Subcutaneous adipose tissue (tissue), 4 donors: ENCODE data around the gene GLIS1. TPM values are rescaled to one million over a fixed set of nuclear protein-coding genes. Genes with fewer than 3 reads are reported as not detected.

ENCODE experiments used
- total RNA-seq, 4 donors: library from RNA; depleted of rRNA; stranded (reverse); fragments of >200 nt; gene quantifications; one replicate each; pipeline ENCODE4 v1.1.0, GENCODE V29; 2016
- TF ChIP-seq, protein P1 (sequence below): fragments of 450-650 bp; IDR thresholded peaks from one replicate; pipeline ENCODE4 v1.5.1; 2016; ENCODE audit warnings: low read depth, mild to moderate bottlenecking, control low read depth, antibody characterized with exemption, moderate library complexity

GLIS1 gene
- total RNA-seq, 4 donors from 2014 or later = 0.17 to 3.6 TPM; not detected in 2

GRCh38 chr1:53514436-53514835 lies 224.5 kb downstream of the GLIS1 start:
- TF ChIP-seq, protein P1, sequence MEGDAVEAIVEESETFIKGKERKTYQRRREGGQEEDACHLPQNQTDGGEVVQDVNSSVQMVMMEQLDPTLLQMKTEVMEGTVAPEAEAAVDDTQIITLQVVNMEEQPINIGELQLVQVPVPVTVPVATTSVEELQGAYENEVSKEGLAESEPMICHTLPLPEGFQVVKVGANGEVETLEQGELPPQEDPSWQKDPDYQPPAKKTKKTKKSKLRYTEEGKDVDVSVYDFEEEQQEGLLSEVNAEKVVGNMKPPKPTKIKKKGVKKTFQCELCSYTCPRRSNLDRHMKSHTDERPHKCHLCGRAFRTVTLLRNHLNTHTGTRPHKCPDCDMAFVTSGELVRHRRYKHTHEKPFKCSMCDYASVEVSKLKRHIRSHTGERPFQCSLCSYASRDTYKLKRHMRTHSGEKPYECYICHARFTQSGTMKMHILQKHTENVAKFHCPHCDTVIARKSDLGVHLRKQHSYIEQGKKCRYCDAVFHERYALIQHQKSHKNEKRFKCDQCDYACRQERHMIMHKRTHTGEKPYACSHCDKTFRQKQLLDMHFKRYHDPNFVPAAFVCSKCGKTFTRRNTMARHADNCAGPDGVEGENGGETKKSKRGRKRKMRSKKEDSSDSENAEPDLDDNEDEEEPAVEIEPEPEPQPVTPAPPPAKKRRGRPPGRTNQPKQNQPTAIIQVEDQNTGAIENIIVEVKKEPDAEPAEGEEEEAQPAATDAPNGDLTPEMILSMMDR = no peak

DNA sequence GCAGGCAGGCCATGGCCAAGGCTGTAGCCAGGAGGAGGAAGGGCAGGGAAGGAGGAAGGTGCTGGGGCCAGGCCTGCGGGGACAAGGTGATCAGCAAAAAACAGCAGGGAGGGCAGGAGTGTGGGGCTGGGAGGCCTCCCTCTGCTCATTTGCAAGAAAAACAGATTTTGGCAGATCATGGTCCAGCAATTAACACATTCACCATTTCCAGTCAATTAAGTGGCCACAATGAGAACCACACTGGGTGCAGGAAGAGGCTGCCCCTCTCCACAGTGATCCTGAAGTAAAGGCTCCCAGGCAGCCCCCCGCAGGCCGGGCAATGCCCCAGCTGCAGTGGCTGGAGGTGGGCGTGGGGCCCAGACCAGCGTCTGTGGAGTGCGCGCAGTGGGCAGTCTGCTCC lies 225.1 kb downstream of the GLIS1 start:
- TF ChIP-seq, protein P1 = no peak

- TF ChIP-seq, protein P1 = no peak
Measured at GRCh38 chr1:53512807-53513755, 225.9 kb downstream of the GLIS1 start.

- TF ChIP-seq, protein P1 = no peak
Measured at GRCh38 chr1:53511933-53512806, 226.8 kb downstream of the GLIS1 start.

- TF ChIP-seq, protein P1 = no peak
Measured at GRCh38 chr1:53511323-53511932, 227.5 kb downstream of the GLIS1 start.

- TF ChIP-seq, protein P1 = no peak
Measured at GRCh38 chr1:53510215-53510614, 228.7 kb downstream of the GLIS1 start.
